GM19395 (cell line): ENCODE measurements around the gene SFSWAP.
"Not testable (repeated sequence)": the region's sequence is repeated elsewhere in the genome, so short reads cannot be mapped to it uniquely, and the experiment has no call there.

ENCODE experiments used
- ATAC-seq: cut with Tn5 transposase; IDR thresholded peaks from one replicate; pipeline ENCODE4 v1.9.1; 2021; ENCODE audit warnings: mild to moderate bottlenecking, moderate library complexity; ENCODE audit not compliant: unreplicated experiment

SFSWAP gene

GRCh38 chr12:131710464-131711457 lies at the start of gene SFSWAP:
Gene SFSWAP (plus strand): TSS chr12:131711090. CDS start chr12:131711230, 140 bp downstream.
- peak; percentile 94 for ATAC-seq

DNA sequence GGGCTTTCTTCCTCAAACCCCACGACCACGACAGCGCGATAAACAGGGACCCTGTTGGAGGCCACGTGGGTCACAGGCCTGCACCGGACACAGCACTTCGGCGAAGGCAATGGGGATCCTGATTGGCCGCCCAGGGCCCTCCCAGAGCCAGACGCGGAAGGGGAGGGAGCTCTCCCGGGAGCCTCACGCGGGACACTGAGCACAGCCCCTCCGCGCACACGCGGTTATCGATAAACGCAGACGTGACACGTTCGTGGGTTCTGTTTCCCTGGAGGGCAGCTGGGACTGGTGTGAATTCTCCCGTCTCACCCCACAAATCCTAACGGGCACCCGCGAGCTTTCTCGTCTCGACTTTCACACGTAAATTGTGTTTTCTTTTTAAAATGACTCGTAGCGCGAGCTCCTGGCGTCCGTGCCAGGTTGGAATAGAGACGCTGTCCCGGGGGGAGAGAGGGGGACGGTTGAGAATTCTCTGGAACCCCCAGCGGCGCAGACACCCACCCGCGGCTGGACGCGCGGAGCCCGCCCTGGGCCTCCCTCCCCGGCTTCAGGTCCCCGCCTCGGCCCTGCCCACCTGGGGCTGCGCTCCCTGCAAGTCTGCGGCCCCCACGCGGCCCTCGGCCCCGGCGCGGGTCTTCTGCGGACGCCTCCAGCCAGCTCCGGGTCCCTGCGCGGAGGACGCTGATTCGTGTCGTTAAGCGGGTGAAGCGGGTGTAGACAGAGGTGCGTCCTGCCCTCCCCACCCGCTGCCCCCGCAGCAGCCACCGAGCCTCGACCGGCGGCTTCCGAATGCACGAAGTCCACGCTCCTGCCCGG lies 49.5 kb upstream of the SFSWAP start:
- ATAC-seq = not testable (repeated sequence)

- ATAC-seq = not testable (repeated sequence)
Measured at GRCh38 chr12:131661986-131662288, 49.0 kb upstream of the SFSWAP start.

- ATAC-seq = not testable (repeated sequence)
Measured at GRCh38 chr12:131662346-131662745, 48.5 kb upstream of the SFSWAP start.

DNA sequence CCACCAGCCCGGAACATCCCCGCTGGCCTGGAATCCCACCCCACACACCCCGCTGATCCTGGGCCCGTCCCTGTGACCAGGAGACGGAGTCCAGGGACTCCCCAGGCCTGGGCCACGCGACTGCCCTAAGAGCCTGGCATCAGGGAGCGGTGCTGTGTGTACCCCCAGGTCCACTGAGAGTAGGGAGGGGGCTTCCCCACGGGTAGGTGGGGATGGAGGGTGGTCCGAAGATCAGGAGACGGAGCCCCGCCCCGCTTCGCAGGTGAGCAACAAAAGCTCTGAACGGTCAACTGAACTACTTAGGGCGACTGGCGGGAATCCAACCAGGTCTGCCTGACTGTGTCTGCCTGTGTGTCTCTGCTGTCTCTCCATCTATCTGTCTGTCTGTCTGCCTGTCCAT lies 45.2 kb upstream of the SFSWAP start:
- ATAC-seq = not testable (repeated sequence)

DNA sequence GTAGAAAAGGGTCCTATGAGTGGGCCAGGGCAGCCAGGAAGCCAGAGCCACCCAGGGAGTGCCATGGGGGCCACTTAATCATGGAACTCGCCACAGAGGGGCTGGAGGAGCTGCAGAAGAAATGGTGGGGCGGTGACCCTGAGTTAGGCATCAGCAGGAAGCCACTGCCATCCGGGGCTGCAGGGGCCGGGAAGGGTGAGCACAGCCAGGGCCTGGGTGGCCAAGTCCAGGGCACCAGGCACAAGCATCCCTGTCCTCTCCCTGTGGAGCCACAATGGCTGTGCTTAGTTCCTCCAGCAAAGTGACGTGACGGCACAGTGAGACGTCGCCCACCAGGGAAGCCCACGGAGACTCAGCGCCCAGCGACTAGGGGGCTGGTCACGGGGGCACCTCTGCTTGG lies 44.4 kb upstream of the SFSWAP start:
- ATAC-seq = not testable (repeated sequence)

GRCh38 chr12:131666978-131667601 lies 43.8 kb upstream of the SFSWAP start:
- ATAC-seq = not testable (repeated sequence)

DNA sequence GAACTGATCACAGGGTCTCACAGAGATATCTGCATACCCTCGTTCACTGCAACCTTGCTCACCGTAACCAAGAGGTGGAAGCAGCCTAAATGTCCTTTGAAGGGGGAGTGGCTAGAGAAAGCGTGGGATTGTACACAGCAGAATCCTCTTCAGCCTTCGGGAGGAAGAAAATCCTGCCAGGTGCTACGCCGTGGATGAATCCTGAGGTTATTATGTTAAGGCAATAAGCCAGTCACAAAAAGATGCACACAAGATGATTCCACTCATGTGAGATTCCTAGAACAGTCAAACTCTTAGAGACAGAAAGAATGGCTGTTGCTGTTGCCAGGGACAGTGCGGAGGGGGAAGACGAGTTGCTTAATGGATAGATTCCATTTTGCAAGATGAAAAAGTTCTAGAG lies 39.6 kb upstream of the SFSWAP start:
- no peak for ATAC-seq

- no peak for ATAC-seq
Measured at GRCh38 chr12:131671871-131672270, 39.0 kb upstream of the SFSWAP start.

GRCh38 chr12:131672311-131672940 lies 38.5 kb upstream of the SFSWAP start:
- ATAC-seq = no peak

GRCh38 chr12:131672941-131673887 lies 37.7 kb upstream of the SFSWAP start:
- no peak for ATAC-seq

GRCh38 chr12:131673888-131674257 lies 37.0 kb upstream of the SFSWAP start:
- ATAC-seq = no peak

- ATAC-seq = no peak
Measured at GRCh38 chr12:131674373-131674772, 36.5 kb upstream of the SFSWAP start.

DNA sequence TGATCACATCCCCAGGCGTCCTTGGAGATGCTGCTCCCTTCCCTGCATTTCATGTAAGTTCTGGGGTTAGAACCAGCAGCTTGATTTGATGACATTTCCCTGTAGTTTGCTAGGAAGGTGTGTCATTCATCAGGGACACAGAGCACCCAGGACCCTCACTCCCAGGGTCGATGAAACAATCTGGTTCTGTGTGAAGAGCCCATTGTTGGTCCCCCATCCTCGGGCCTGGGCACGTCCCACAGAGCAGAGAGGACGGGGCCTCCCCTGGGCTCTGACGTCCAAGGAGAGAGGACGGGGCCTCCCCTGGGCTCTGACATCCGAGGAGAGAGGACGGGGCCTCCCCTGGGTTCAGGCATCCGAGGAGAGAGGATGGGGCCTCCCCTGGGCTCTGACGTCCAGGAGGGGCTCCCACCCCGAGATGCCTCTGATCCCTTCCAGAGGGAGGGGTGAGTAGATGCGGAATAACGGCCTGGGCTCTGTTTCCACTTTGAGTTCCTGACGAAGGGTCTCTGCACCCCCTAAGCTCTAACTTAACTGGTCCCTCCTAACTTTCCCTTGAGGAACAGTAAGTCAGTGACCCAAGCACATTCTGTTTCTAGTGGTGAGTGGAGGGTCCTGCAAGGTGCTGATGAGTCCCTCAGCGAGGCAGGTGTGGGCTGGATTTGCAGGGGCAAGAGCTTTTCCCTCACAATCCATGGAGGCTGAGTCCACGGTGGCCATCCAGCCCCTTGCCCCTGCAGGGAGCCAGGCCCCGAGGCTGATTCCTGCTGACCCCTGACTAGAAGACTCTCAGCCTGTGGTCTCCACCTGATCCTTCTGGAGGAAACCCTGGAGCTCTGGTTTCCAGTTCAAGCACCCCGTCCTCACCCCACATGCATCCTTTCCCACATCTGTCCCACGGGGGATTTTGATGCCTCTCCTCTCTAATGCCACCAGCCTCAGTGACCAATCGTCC lies 35.5 kb upstream of the SFSWAP start:
- no peak for ATAC-seq

GRCh38 chr12:131676544-131676943 lies 34.3 kb upstream of the SFSWAP start:
- ATAC-seq = no peak

DNA sequence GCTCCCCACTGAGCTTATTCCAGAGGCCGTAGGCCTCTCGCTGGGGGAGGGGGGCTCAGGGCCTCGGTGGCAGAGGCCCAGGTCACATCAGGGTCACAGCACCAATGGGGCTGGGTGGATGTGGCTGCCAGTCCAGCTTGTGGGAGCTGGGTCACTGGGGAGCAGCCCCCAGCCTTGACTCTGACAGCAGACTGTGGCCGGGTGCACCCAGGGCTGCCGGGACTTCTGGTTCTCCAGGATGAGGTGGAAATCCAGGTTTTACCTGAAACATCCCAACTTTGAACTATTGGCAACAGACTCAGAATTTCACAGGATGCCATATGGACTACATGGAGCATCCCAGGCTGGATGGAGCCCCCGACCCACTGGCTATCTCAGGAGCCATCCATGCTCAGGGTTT lies 33.8 kb upstream of the SFSWAP start:
- ATAC-seq = not testable (repeated sequence)

GRCh38 chr12:131677699-131678098 lies 33.2 kb upstream of the SFSWAP start:
- ATAC-seq = no peak

DNA sequence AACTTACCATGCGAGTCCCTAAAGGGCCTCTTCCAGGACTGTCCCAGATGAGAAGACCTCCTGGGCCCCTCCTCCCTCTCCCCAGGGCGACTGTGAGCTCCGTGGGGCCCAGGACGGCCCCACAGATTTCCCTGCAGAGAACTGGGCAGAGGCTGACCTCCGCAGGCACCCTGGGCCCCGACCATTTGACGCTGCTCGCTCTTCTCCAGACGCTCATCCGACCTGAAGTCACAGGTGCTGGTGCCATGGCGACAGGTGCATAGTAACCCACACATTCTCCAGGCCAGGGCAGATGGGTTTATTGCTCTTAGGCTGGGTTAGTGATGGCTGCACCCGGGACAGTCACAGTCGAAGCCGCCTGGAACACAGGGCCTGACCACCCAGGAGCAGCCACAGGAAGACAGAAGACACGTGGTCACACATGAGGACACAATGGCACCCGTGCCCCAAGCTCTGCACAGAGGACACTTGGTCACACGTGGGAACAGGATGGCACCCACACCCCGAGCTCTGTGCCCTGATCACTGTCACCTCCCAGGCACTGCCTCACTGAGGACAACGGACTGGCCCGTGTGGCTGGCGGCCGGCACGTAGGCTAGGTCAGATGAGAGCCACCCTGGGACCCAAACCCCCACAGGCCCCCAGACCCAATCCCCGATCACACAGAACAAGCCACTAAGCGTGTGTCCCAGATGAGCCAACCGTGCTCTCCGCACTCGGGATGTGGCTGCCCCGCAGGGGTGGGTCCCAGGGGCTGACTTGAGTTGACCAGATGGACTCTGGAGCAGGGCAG lies 32.3 kb upstream of the SFSWAP start:
- not testable (repeated sequence) for ATAC-seq
